HG03066 (cell line): ENCODE data around the gene THRAP3.
"Not testable (repeated sequence)": the region's sequence is repeated elsewhere in the genome, so short reads cannot be mapped to it uniquely, and the experiment has no call there.

Experiments used
- ATAC-seq: cut with Tn5 transposase; IDR thresholded peaks from one replicate; pipeline ENCODE4 v1.9.1; 2021; ENCODE audit warnings: low read depth; ENCODE audit not compliant: unreplicated experiment

Gene THRAP3, protein sequence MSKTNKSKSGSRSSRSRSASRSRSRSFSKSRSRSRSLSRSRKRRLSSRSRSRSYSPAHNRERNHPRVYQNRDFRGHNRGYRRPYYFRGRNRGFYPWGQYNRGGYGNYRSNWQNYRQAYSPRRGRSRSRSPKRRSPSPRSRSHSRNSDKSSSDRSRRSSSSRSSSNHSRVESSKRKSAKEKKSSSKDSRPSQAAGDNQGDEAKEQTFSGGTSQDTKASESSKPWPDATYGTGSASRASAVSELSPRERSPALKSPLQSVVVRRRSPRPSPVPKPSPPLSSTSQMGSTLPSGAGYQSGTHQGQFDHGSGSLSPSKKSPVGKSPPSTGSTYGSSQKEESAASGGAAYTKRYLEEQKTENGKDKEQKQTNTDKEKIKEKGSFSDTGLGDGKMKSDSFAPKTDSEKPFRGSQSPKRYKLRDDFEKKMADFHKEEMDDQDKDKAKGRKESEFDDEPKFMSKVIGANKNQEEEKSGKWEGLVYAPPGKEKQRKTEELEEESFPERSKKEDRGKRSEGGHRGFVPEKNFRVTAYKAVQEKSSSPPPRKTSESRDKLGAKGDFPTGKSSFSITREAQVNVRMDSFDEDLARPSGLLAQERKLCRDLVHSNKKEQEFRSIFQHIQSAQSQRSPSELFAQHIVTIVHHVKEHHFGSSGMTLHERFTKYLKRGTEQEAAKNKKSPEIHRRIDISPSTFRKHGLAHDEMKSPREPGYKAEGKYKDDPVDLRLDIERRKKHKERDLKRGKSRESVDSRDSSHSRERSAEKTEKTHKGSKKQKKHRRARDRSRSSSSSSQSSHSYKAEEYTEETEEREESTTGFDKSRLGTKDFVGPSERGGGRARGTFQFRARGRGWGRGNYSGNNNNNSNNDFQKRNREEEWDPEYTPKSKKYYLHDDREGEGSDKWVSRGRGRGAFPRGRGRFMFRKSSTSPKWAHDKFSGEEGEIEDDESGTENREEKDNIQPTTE

GRCh38 chr1:36223996-36224536 is at the start of gene THRAP3:
Gene THRAP3, plus strand, starts transcription at chr1:36224443. Its CDS starts 58,121 bp downstream, at chr1:36282564.
- peak; percentile 90 for ATAC-seq

DNA sequence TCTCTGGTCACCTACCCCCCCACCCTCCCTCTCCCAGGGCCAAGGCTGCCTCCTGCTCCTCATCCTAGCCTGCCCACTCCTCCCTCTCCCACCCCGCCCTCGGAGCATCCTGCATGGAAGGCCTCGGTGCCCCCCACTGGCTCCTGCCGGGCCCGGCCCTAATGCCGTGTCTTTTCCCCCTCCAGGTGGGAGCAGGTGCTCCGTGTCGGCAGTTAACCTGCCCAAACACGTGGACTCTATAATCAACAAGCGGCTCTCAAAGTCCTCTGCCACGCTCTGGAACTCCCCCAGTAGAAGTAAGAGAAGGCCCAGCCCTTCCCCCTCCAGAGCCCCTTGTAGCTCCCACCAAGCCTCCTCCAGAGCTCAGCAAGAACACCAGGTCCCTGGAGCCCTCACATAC is 49.5 kb upstream of the THRAP3 start:
- no peak for ATAC-seq

DNA sequence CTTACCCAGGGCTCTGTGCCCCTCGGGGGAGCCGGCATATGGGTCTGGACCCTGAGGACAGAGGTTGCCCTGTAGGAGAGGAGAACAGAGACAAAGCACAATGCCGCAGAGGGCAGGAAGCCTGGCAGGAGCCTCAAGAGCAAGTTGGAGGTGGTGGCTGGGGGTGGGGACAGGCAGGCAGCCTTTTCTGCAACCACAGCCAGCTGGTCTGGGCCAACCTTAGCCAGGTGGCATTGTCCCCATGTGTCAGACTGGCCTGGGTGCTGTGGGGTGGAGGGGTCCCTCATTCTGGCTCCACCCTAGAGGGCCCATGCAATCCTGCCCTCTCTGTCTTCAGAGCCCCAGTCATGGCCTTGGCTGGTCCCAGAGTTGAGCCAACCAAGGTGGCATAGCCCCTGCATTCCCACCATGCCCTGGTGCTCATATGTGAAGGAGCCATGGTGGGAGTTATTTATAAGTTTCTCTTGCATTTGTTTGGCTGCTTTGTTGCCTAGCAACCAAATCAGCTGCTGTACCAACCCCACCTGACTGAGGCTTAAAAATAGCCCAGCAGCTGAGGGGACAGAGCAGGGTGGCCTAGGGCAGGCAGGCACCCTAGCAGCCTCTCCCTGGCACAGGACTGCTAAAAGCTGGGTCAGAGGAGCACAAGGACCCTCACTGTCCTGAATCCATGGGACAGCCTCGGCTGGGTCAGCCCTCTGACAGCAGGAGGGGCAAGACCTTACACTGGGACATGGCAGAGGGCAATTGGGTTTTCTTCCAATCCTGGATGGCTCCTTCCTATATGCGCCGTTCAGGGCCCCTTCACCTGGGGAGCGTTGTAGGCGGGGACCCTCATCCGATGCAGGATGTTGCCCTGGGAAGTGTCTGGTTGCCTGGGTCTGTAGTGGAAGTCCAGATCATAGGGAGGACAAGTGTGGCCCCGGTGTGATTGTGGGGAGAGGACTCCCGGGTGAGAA is 48.8 kb upstream of the THRAP3 start:
- no peak for ATAC-seq

DNA sequence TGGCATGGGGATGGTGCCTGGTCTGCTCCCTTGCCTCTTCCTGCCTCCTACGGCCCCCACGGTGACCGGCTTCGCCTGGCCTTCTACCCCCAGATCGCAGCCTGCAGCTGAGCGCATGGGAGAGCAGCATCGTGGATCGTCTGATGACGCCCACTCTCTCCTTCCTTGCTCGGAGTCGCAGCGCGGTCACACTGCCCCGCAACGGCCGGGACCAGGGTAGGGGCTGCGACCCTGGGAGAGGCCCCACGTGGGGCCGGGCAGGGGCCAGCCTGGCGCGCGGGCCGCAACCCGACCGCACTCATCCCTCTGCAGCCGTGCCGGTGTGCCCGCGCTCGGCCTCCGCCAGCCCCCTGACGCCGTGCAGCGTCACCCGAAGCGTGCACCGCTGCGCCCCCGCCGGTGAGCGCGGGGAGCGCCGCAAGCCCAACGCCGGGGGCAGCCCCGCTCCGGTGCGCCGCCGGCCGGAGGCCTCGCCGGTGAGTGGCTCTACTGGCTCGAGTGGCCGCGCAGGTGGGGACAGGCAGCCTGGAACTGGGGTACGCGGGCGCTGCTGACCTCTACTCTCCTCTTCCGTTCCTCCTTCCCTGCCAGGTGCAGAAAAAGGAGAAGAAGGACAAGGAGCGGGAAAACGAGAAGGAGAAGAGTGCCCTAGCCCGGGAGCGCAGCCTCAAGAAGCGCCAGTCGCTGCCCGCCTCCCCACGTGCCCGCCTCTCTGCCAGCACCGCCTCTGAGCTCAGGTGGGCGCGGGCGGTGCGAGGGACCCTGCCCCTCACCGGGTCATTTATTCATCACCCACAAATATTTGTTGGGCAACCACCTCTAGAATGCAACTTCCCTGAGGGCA is 47.9 kb upstream of the THRAP3 start:
- no peak for ATAC-seq

- ATAC-seq, result no peak
Measured at GRCh38 chr1:36177589-36178431, 46.4 kb upstream of the THRAP3 start.

GRCh38 chr1:36178471-36179219 is 45.6 kb upstream of the THRAP3 start:
- no peak for ATAC-seq

DNA sequence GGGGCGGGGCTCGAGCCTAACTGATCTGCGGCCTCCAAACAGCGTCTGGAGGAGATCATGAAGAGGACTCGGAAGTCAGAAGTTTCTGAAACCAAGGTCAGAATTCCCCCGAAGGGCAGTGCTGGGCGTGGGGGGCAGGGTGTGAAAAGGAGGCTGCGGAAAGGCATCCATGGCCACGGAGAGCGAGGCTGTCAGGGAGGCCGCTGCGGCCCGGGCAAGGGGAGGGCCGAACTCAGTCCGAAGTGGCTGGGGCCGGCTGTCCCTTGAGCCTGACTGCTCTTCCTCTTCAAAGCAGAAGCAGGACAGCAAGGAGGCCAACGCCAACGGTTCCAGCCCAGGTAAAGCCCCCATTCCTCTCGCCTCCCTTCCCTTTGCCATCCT is 45.0 kb upstream of the THRAP3 start:
- ATAC-seq, result no peak

DNA sequence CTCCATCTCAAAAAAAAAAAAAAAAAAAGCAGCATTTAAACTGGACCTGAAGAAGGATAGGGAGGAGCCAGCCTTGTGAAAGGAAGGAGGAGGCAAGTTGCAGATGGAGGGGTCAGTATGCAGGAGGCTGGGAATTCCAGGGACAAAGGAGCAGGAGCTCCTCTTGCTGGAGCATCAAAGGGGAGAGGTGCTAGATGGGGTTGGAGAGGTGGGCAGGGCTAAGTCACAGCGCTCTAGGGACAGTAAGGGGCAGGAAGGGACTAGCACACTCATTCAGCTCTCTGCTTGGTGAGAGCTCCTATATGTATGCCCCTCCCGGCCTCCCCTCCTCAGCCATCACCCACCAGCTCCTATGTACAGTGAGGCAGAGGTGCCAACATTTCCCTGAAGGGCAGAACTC is 41.5 kb upstream of the THRAP3 start:
- ATAC-seq, result no peak

- no peak for ATAC-seq
Measured at GRCh38 chr1:36183309-36183856, 40.9 kb upstream of the THRAP3 start.

DNA sequence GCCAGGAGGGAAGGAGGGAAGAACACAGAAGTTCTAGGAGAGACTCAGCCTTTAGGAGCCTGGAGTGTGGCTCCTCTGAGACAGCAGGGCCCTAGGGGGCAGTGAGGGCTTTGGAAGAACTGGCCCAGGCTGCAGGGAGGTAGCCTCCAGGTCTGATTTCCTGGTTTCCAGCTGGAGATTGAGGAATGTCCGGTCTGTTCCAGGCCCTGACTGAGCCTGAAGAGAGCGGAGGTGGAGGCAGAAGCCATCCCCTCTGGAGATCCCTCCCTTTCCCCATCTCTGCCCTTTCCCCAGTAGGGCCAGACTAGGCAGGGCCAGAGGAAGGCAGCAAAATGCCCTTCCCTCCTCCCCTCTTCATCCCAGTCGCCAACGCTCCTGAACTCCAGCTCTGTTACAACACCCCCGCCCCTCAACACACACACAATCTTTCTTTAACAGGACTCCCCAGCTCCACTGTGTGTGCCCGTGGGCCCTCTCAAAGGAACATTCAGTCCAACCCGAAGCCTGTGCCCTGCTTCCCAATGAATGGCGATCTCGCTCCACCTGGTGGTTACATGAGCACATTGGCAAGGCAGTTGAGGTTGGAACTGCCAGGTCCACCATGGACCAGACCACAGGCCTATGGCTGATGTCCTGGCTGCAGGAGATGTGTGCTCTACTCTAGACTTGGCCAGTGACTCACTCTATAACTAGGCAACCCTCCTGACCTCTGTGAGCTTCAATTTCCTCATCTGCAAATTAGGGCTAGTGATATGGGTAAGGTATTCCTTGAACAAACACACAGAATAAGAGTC is 36.2 kb upstream of the THRAP3 start:
- ATAC-seq, result peak; percentile 75

DNA sequence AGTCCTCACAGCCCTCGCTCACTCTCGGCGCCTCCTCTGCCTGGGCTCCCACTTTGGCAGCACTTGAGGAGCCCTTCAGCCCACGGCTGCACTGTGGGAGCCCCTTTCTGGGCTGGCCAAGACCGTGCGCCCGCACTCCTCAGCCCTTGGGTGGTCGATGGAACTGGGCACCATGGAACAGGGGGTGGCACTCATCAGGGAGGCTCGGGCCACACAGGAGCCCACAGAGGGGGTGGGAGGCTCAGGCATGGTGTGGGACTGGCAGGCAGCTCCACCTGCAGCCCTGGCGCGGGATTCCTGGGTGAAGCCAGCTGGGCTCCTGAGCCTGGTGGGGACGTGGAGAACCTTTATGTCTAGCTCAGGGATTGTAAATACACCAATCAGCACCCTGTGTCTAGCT is 27.4 kb upstream of the THRAP3 start:
- not testable (repeated sequence) for ATAC-seq

DNA sequence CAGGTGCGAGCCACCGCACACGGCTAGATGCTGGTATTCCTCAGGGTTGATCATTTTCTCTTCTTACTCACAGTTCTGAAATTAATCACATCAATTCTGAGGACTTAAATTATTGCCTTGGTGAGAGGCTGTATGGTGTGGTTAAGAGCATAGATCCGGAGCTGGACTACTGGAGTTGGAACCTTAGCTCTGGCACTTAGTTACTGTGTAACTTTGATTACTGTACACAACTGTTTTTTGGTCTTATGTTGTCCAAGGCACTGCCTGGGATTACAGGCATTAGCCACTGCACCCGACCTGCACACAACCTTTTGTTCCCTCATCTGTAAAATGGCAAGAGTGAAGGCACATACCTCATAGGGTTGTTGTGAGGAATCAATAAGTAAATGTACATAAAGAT is 25.6 kb upstream of the THRAP3 start:
- no peak for ATAC-seq

DNA sequence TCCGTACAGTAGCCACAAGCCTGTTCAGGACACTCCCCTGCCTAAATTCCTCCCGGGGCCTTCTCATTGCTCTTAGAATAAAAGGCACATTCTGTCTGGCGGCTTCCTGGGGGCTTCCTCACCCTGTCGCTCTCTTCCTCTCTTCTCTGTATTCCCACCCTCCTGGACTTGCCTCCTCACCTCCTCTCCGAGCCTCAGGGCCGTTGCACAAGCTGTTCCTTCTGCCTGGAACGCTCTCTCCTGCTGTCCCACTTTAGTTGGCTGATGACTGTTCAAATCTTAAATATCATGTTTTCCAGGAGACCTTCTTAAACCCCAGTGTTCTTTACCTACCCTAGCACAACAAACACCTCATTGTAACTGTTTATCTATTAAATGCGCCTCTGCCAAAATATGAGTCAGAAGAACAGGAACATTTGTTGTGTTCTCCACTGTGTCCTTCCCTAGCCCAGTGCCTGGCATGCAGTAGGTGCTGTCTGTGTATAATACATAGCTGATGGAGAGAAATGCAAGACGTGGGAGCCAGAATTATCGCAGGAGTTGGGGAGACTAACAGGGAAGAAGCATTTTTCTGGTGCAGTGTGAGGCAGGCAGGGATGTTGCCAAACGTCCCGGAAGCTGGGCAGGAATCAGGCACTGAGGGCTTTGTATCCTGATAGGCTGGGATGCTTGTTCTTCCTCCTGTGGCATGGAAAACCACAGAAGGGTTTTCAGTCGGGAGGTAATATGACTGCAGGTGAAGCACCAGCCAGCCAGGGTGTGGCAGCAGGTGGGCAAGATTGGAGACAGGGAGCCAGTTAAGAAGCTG is 24.1 kb upstream of the THRAP3 start:
- no peak for ATAC-seq

DNA sequence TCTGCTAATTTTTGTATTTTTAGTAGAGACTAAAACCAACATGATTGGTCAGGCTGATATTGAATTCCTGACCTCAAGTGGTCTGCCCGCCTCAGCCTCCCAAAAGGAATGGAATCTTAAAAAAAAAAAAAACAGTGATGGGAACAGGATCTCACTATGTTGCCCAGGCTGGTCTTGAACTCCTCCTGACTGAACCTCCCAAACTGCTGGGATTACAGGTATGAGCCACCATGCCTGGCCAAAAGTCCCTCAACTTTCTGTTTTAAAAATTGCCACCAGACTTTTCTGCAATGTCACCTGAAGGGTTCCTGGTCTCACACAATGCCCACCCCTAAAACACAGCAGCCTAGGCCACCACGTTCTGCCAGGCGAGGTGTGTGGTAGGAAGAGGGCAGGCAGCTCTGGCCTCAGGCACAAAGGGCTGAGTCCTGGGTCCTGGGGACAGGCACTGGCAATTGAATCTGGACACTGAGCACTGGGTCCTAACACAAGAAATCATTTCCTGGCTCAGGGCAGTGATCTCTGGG is 21.2 kb upstream of the THRAP3 start:
- ATAC-seq, result no peak

DNA sequence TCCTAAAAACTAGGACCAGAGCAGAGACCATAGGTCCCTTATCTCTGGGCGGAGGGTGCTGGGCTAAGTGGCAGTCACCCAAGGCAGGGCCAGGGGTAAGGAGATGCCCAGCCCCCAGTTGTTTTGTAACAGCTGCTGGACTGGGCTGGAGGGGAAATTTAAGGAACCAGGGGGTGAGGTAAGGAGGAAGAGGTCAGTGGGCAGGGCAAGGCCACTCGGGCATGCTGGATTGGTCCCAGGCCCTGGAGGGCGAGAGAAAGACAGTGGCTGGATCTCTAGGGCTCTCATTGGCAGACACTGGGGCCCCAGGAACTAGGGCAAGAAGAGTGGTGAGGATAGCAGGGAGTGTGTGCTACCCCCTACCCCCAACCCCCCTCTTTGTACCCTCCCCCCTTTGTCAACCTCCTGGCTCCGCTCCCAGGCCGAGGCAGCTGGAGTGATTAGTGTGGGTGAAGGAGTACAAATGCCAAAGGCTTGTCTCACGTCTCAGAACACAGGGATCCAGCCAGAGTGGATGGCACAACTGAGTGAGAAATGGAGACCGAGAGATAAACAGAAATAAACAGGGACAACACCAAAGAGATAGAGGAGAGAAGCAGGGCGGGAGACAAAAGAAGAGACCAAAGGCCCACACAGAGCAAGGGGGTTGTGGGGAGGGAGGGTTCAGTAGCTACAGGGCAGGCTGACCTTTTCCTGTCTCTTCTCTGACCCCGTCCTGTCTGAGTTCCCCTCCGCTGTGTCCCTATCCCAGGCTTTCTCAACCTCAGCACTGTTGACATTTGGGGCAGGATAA is 20.5 kb upstream of the THRAP3 start:
- ATAC-seq, result no peak
